Activated naive CD8-positive, alpha-beta T cell treated with anti-CD3 and anti-CD28 coated beads, Interleukin-2, amount 50 U/mL, for 24 hours (primary cell): ENCODE measurements around the gene GRIK5.
A peak's percentile ranks its signal among the peaks of the same experiment; 100 is the strongest.

Experiments used
- ATAC-seq: fragments of 150-1000 bp; cut with Tn5 transposase; one replicate; pipeline ENCODE4 v1.10.0; 2021
- DNase-seq: peaks from one replicate; pipeline ENCODE4 v3.0.0; 2021
- H3K27ac Mint-ChIP-seq: one replicate; pipeline ENCODE4 v1.8.0; 2021; ENCODE audit warnings: mild to moderate bottlenecking, mixed read lengths
- H3K27me3 Mint-ChIP-seq: one replicate; pipeline ENCODE4 v1.8.0; 2021; ENCODE audit warnings: mixed read lengths
- H3K36me3 Mint-ChIP-seq: one replicate; pipeline ENCODE4 v1.8.0; 2021; ENCODE audit warnings: low read depth, mixed read lengths
- H3K4me1 Mint-ChIP-seq: one replicate; pipeline ENCODE4 v1.8.0; 2021; ENCODE audit warnings: mixed read lengths
- H3K4me3 Mint-ChIP-seq: one replicate; pipeline ENCODE4 v1.8.0; 2021; ENCODE audit warnings: mild to moderate bottlenecking, moderate library complexity, mixed read lengths
- H3K9me3 Mint-ChIP-seq: one replicate; pipeline ENCODE4 v1.8.0; 2021; ENCODE audit warnings: mixed read lengths

The GRIK5 gene

DNA sequence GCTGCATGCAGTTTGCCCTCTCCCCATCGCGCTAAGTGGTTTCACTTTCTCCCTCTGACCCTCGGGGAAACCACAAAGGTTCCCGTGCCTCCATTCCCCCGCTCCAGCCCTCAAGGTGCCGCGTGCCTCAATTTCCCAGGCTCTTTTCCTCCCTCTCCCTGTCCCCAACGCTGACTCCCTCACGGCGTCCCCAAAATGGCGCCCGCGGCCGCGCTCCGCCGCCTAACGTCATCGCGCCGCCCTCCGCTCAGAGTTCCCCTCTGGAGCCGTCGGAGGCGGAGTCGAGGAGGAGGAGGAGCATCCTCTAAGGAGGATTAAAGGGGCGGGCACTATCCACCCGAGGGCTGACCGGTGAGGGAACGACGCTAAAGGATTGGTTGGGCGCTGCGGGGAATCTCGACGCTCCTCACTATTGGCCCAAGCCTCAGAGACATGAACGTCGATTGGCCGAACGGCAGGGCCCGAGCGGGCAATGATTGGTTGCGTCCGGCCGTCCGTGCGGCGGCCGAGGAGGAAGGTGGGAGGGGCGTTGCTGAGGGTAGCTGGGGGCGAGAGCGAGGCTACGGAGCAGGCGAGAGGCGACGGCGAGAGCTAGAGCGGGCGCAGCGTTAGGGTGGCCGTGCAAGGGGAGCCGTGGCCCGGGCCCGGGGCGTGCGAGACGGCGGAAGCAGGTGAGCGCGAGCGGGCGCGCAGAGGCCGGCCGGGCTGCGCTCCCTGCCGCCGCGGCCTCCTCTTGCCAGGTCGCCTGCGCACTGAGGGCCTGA is 5.8 kb upstream of the GRIK5 start, which contains the start of gene ZNF574:
Gene ZNF574 (plus strand): TSS at position 551 of the 764 bp plus-strand sequence. CDS start 2,441 bp downstream, outside the sequence.
- peaks cover 19% of the 10 kb centered on the region for H3K36me3 Mint-ChIP-seq
- peak within 1 kb of the TSS; percentile 100 for H3K27ac Mint-ChIP-seq
- H3K27me3 Mint-ChIP-seq = peaks cover 2% of the 10 kb centered on the region
- H3K9me3 Mint-ChIP-seq = no peaks in the 10 kb centered on the region
- peak within 1 kb of the TSS; percentile 98 for H3K4me3 Mint-ChIP-seq
- peaks cover 40% of the 10 kb centered on the region for H3K4me1 Mint-ChIP-seq
- DNase-seq = peak; percentile 97
- ATAC-seq = peak; percentile 98

DNA sequence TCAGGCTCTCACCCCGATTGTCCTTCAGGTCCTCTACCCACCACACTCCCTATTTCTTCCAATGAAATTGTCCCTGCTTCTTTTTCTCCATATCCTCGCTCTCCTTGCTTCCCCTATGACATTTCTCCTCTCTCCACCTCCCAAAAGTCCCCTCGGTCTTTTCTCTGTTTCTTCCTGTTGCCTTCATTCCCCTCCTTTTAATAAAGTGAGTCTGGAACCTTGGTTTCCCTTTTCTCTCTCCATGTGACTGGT is 5.3 kb upstream of the GRIK5 start:
- Mint-ChIP-seq H3K36me3 (peaks cover 19% of the 10 kb centered on the region), H3K4me1 (peaks cover 40% of the 10 kb centered on the region), H3K27ac (peak overlapping the region; percentile 100), H3K4me3 (peak overlapping the region; percentile 98), H3K27me3 (peaks cover 2% of the 10 kb centered on the region), H3K9me3 (no peaks in the 10 kb centered on the region)
- ATAC-seq = no peak
- DNase-seq = no peak

DNA sequence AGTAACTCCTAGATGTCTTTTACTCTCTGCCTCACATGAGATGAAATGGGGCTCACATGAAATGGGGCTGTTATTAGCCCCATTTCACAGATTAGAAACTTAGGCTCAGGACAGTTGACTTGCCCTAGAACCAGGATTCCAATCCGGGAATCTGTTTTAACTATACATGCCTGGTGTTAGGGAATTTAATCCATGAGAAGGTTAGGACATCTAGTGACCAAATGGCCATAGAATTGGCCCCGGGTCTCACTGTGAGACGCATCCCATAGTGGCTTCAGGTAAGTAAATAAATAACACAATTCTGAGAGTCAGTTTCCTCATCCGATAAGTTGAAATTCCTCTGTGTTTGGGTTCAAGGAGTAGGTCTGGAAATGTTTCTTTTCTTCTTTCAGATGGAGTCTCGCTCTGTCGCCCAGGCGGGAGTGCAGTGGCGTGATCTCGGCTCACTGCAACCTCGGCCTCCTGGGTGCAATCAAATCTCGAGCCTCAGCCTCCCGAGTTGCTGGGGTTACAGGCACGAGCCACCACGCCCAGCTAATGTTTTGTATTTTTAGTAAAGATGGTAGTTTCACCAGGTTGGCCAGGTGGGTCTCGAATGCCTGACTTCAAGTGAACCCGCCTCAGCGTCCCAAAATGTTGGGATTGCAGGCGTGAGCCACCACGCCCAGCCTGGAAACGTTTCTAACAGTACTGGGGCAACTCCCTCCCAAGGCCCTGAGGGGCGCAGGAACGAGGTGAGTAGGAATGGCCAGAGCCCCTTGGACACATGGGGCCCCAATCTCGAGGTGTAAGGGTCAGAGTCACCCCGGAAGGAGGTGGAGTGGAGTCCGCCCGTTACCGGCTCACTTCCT is 4.7 kb upstream of the GRIK5 start:
- DNase-seq = peak; percentile 27
- Mint-ChIP-seq H3K4me3 (peak overlapping the region; percentile 98), H3K27ac (peak overlapping the region; percentile 100), H3K9me3 (no peaks in the 10 kb centered on the region), H3K27me3 (peaks cover 2% of the 10 kb centered on the region), H3K4me1 (peaks cover 40% of the 10 kb centered on the region), H3K36me3 (peaks cover 18% of the 10 kb centered on the region)
- ATAC-seq = no peak

DNA sequence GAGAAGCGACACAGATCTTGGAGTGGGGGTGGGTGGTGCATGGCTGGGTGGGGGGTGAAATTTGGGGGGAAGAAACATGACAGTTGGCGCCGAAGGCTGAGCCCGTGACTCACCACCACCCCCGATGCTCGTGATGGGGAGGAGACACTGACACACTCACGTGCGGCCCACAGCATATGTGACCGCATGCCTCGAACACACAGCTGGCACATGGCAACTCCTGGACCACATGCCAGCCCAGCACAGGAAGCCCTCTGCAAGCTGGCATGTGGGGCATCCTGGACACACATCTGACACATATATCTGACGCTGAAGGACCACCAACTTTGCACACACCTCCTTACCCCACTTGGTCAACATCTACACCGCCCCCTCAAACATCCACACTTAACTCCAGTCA is 1.2 kb upstream of the GRIK5 start:
- no peak overlapping the region for H3K4me3 Mint-ChIP-seq
- H3K36me3 Mint-ChIP-seq = peaks cover 6% of the 10 kb centered on the region
- ATAC-seq (no peak), DNase-seq (no peak)
- peaks cover 14% of the 10 kb centered on the region for H3K4me1 Mint-ChIP-seq
- peaks cover 2% of the 10 kb centered on the region for H3K27me3 Mint-ChIP-seq
- no peaks in the 10 kb centered on the region for H3K9me3 Mint-ChIP-seq
- H3K27ac Mint-ChIP-seq = no peak overlapping the region

DNA sequence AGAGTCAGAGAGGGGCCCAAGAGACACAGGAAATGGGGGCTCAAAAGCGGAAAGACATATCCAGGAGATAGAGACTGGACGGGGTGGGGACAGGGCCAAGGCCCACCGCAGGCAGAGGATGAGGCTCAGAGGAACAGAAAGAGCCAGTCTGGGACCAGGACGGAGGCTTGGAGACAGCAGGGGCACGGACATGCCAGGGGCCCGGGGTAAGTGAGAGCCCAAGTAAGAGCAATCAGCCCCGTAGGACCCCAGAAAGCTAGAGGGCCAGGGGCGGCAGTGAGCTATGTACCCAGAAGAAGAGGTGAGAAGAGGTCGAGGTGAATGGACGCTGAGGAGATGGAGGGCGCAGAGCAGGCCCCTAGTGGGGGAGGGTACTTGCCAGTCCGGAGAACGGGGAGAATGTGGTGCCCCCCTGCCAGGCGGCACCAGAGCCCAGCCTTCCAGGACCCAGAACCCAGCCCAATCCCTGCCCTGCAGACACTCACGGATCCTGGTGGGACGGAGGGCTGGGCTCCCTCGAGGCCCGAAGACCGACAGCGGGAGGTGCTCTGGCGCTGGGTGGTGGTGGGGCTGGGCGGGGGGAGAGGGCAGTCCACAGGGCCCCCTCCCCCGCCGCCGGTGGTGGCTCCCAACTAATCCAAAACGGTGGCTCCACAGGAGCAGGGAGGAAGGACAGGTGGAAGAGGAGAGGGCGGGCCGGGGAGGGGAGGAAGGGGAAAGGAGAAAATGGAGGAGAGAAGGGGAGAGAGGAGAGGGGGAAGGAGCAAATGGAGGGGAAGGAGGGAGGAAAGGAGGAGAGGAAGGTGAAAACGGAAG is 1.0 kb downstream of the GRIK5 start:
- H3K27ac Mint-ChIP-seq = no peak overlapping the region
- H3K9me3 Mint-ChIP-seq = no peaks in the 10 kb centered on the region
- DNase-seq (no peak), ATAC-seq (no peak)
- H3K4me1 Mint-ChIP-seq = no peaks in the 10 kb centered on the region
- H3K4me3 Mint-ChIP-seq = no peak overlapping the region
- peaks cover 4% of the 10 kb centered on the region for H3K27me3 Mint-ChIP-seq
- H3K36me3 Mint-ChIP-seq = no peaks in the 10 kb centered on the region

DNA sequence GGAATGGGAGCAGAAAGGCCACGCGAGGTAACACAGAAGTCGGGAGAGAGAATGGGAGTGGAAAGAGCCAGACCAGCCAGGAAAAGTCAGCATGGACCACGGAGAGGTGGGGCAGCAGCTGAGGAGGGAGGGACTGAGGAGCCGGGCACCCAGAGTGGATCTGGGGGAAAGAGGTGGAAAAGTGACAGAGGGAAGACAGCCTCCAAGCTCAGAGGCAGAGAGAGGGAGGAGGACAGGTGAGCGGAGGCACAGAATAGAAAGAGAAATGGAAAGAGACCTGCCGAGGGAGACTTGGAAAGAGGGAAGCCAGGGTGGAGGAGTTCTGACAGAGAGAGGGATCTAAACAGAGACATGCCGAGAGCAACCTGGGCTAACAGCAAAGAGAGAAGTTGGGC is 1.6 kb downstream of the GRIK5 start:
- H3K4me3 Mint-ChIP-seq = no peak overlapping the region
- H3K36me3 Mint-ChIP-seq = no peaks in the 10 kb centered on the region
- ATAC-seq (no peak), DNase-seq (no peak)
- H3K9me3 Mint-ChIP-seq = no peaks in the 10 kb centered on the region
- H3K27ac Mint-ChIP-seq = no peak overlapping the region
- H3K4me1 Mint-ChIP-seq = no peaks in the 10 kb centered on the region
- H3K27me3 Mint-ChIP-seq = peaks cover 4% of the 10 kb centered on the region

DNA sequence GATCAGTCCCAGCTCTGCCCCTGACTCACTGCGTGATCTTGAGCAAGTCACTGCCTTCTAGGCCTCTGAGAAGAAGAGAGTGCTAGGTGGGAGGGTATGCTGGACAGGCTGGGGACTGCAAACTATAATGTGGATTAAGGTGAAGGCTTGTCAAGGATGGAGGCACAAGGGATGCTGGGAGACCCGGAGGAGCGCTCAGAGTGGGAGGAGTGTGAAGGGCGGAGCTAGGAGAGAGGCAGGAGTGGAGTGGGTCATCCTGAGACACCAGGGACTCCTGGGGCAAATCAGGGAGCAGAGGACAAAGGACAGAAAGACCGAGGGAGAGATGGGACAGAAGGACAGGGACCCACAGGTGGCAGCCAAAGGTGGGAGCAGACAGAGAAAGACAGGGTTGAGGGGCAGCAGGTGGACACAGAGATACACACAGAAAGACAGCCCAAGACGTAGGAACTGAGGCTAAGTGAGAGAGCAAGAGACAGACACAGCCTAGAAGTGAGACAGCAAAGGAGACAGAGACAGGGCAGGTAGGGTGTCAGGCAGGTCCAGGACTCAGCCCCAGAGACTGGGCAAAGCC is 2.6 kb downstream of the GRIK5 start:
- Mint-ChIP-seq H3K27me3 (peaks cover 4% of the 10 kb centered on the region), H3K27ac (no peak overlapping the region), H3K4me3 (no peak overlapping the region), H3K9me3 (no peaks in the 10 kb centered on the region), H3K36me3 (no peaks in the 10 kb centered on the region), H3K4me1 (no peaks in the 10 kb centered on the region)
- DNase-seq = no peak
- ATAC-seq = no peak

DNA sequence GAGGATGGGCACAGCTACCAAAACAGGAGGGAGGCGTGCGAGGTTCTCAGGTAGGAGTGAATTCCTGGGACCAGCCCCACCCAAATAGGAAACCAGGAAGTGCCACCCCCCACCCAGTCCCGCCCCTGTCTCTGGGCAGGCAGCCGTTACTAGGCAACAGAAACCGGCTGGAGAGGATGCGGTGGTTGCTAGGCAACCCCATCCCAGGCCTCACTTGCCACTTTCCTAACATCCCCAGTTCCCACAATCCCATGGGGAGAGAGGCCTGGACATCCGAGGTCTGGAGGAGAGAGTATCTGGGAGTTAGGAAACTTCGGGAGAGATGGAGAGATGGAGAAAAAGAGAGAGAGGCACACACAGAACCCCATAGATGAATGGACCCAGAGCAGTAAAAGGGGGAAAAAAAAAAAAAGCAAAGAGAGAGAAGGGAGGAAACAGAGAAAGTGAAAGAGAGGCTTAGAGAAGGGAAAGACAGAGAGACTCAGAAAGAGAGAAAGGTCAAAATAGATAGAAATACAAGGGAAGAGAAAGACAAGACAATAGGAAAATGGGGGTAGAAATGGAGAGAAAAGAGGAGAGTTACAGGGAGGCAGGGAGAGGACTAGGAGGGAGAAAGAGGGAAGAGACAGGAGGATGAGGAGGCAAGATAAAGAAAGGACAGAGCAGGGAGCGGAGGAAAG is 3.8 kb downstream of the GRIK5 start:
- no peaks in the 10 kb centered on the region for H3K9me3 Mint-ChIP-seq
- DNase-seq (no peak), ATAC-seq (no peak)
- no peak overlapping the region for H3K4me3 Mint-ChIP-seq
- no peaks in the 10 kb centered on the region for H3K4me1 Mint-ChIP-seq
- no peak overlapping the region for H3K27ac Mint-ChIP-seq
- peaks cover 8% of the 10 kb centered on the region for H3K27me3 Mint-ChIP-seq
- no peaks in the 10 kb centered on the region for H3K36me3 Mint-ChIP-seq

DNA sequence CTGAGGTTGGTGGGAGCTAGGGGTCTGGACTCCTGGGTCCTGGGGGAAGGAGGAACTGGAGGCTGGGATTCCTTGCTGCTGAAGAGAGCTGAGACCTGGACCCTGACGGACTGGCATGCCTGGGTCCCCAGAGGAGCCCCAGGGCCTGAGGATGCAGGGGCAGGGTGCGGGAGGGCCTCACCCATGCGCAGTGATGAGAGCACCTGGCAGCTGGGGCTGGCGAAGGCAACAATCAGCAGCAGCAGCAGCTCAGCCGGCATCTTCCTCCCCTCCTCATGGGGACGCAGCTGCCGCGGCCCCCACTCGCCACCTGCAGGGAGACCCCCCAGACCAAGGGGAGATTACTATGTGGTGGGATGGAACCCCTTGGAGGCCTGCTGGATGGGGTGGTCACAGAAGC is 4.5 kb downstream of the GRIK5 start:
- DNase-seq (no peak), ATAC-seq (no peak)
- Mint-ChIP-seq H3K4me1 (no peaks in the 10 kb centered on the region), H3K9me3 (no peaks in the 10 kb centered on the region), H3K36me3 (no peaks in the 10 kb centered on the region), H3K4me3 (no peak overlapping the region), H3K27me3 (peaks cover 6% of the 10 kb centered on the region), H3K27ac (no peak overlapping the region)

DNA sequence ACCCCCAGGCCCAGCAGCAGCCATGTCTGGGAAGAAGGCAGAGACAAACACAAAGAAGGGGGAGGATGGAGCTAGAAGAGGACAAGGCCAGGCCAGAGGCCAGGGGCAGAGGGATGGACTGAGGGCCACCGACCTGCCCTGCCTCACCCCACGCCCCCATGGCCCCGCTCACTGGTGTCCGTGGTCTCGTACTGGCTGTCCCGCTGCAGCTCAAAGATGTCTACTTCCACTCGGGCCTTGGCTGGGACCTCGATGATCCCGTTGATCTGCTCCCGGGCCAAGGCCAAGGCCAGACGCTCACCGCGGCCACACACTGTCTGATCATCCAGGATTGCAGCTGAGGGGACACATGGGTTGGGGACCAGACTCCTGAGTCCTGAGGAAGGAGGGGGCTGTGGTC is 5.0 kb downstream of the GRIK5 start:
- H3K4me3 Mint-ChIP-seq = no peak overlapping the region
- H3K4me1 Mint-ChIP-seq = no peaks in the 10 kb centered on the region
- H3K36me3 Mint-ChIP-seq = no peaks in the 10 kb centered on the region
- no peaks in the 10 kb centered on the region for H3K9me3 Mint-ChIP-seq
- peaks cover 6% of the 10 kb centered on the region for H3K27me3 Mint-ChIP-seq
- DNase-seq = no peak
- H3K27ac Mint-ChIP-seq = no peak overlapping the region
- no peak for ATAC-seq

DNA sequence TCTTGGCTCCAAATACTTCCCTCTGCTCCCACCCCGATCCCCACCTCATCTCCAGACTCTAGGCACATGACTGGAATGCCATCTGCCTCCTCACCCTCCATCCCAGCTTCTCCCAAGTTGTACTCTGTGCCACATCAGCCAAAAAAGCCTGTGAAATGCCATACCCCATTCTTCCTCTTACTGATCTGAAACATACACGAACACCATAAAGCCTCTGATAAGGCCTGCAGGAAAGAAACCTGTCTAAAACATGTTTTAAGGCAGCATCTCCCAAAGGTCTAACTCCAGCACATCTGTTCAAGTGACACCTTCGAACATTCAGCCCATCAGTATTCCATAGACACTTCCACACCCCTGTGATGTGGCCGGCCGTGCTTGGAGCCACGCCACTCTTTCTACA is 5.6 kb downstream of the GRIK5 start:
- H3K4me3 Mint-ChIP-seq = no peak overlapping the region
- no peak overlapping the region for H3K27ac Mint-ChIP-seq
- no peak for ATAC-seq
- no peak for DNase-seq
- no peaks in the 10 kb centered on the region for H3K4me1 Mint-ChIP-seq
- no peaks in the 10 kb centered on the region for H3K9me3 Mint-ChIP-seq
- no peaks in the 10 kb centered on the region for H3K36me3 Mint-ChIP-seq
- H3K27me3 Mint-ChIP-seq = peaks cover 10% of the 10 kb centered on the region

DNA sequence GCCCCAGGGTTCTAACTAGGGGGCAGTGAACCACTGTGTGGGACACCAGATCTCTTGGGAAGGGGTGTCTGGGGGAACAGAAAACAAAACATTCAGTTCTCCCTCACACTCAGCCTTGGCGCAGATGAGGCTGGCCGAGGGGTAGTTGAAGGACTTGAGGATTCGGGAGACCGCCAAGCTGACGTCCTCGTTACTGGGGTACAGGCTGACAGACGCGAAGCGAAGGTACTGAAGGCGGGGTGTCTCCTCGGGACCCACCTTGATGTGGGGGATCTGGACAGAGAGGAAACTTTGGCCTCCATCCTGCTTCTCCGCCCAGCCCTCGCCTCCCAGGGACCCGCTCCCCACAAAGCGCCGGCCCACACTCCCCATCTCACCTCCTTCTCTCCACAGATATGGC is 7.6 kb downstream of the GRIK5 start:
- H3K9me3 Mint-ChIP-seq = no peaks in the 10 kb centered on the region
- H3K27me3 Mint-ChIP-seq = peaks cover 10% of the 10 kb centered on the region
- no peaks in the 10 kb centered on the region for H3K4me1 Mint-ChIP-seq
- no peak overlapping the region for H3K27ac Mint-ChIP-seq
- no peaks in the 10 kb centered on the region for H3K36me3 Mint-ChIP-seq
- no peak for ATAC-seq
- DNase-seq = no peak
- no peak overlapping the region for H3K4me3 Mint-ChIP-seq

DNA sequence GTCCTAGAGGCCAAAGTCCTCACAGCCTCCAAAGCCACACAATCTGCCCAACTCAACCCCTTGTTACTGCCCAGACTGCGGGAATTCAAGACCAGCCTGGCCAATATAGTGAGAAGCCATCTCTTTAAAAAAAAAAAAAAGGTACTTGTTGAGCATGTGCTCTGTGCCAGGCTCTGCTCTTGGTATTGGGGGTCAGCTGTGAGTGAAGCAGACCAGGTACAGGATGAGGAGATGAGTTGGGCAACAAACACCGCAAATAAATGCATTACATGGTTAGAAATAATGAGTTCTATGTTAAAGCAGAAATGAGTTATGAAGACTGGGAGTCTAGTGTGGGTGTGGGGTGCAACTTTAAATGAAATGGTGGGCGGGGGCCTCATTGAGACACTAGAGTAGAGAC is 9.9 kb downstream of the GRIK5 start:
- Mint-ChIP-seq H3K9me3 (no peaks in the 10 kb centered on the region), H3K4me3 (no peak overlapping the region), H3K27ac (no peak overlapping the region), H3K27me3 (peaks cover 8% of the 10 kb centered on the region), H3K36me3 (no peaks in the 10 kb centered on the region), H3K4me1 (no peaks in the 10 kb centered on the region)
- ATAC-seq (no peak), DNase-seq (no peak)

DNA sequence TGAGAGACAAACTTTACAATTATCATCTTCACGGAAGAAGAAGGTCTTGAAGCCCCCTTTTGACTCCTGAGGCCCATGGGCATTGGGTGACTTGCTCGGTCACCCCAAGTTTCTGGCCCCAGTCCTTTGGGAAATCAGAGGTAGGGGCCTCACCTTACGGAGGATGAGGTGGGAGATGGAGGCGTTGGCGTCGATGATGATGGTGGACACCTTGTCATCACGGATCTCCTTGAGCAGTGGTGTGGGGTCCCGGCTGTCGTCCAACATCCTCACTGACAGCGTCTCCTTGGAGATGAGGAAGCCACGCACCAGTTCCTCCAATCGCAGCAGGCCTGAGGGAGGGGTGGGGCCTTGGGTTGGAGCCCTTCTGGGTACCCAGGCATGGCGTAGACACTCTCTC is 10.8 kb downstream of the GRIK5 start:
- H3K4me3 Mint-ChIP-seq = no peak overlapping the region
- no peak for DNase-seq
- no peaks in the 10 kb centered on the region for H3K4me1 Mint-ChIP-seq
- no peak overlapping the region for H3K27ac Mint-ChIP-seq
- no peaks in the 10 kb centered on the region for H3K36me3 Mint-ChIP-seq
- peaks cover 8% of the 10 kb centered on the region for H3K27me3 Mint-ChIP-seq
- no peaks in the 10 kb centered on the region for H3K9me3 Mint-ChIP-seq
- ATAC-seq = no peak
